Mesenchymal stem cell (in vitro differentiated cells and primary cell): ENCODE data around the gene TMEM51.

ENCODE experiments used
- DNase-seq: peaks from one replicate; pipeline ENCODE4 v3.0.0-alpha.2; 2013
- H2AFZ ChIP-seq: one replicate; pipeline ENCODE4 v1.6.1; 2013; ENCODE audit warnings: low read depth, mild to moderate bottlenecking, control low read depth, inconsistent platforms, low read length, moderate library complexity
- H2AK5ac ChIP-seq: 2 replicates; pipeline ENCODE4 v1.6.1; 2013; ENCODE audit warnings: low read length, moderate library complexity, mild to moderate bottlenecking, inconsistent platforms; ENCODE audit not compliant: severe bottlenecking
- H2BK120ac ChIP-seq: one replicate; pipeline ENCODE4 v1.6.1; 2013; ENCODE audit warnings: low read depth, mild to moderate bottlenecking, inconsistent platforms, low read length, moderate library complexity
- H2BK12ac ChIP-seq, 2 experiments: one replicate each; pipeline ENCODE4 v1.6.1; 2013; ENCODE audit warnings: inconsistent platforms in 2 of 2, low read length in 2 of 2, mild to moderate bottlenecking in 2 of 2, moderate library complexity in 2 of 2, control low read depth in 1 of 2
- H2BK15ac ChIP-seq: one replicate; pipeline ENCODE4 v1.6.1; 2013; ENCODE audit warnings: mild to moderate bottlenecking, low read depth, inconsistent platforms; ENCODE audit not compliant: poor library complexity, severe bottlenecking
- H2BK5ac ChIP-seq: 2 replicates; pipeline ENCODE4 v1.6.1; 2013; ENCODE audit warnings: low read depth, mild to moderate bottlenecking, low read length, control low read depth, inconsistent platforms; ENCODE audit not compliant: poor library complexity, severe bottlenecking
- H3K14ac ChIP-seq, 2 experiments: one replicate each; pipeline ENCODE4 v1.6.1; 2013; ENCODE audit warnings: inconsistent platforms in 2 of 2, low read length in 2 of 2, control low read depth in 1 of 2, mild to moderate bottlenecking in 1 of 2, moderate library complexity in 1 of 2
- H3K18ac ChIP-seq, 2 experiments: one replicate each; pipeline ENCODE4 v1.6.1; 2013; ENCODE audit warnings: inconsistent platforms in 2 of 2, low read length in 2 of 2, control low read depth in 1 of 2, low read depth in 1 of 2, mild to moderate bottlenecking in 1 of 2
- H3K23ac ChIP-seq, 2 experiments: one replicate each; pipeline ENCODE4 v1.6.1; 2013; ENCODE audit warnings: inconsistent platforms in 2 of 2, low read length in 2 of 2, mild to moderate bottlenecking in 2 of 2, moderate library complexity in 2 of 2, control low read depth in 1 of 2
- H3K27ac ChIP-seq: 2 replicates; pipeline ENCODE4 v1.5.1; 2013; ENCODE audit warnings: mild to moderate bottlenecking, moderate library complexity, low read length, control low read depth, inconsistent platforms; ENCODE audit not compliant: poor library complexity, severe bottlenecking
- H3K27me3 ChIP-seq, 2 experiments: 2 replicates each; pipeline versions ENCODE4 v1.6.1 to v1.7.0; 2013; ENCODE audit warnings: low read length in 2 of 2, mild to moderate bottlenecking in 2 of 2, moderate library complexity in 2 of 2, control low read depth in 1 of 2, inconsistent platforms in 1 of 2; ENCODE audit not compliant: control insufficient read depth in 1 of 2, insufficient read depth in 1 of 2
- H3K36me3 ChIP-seq, 2 experiments: 2 replicates each; pipeline versions ENCODE4 v1.6.1 to v1.7.0; 2013; ENCODE audit warnings: low read length in 2 of 2, control low read depth in 1 of 2, inconsistent platforms in 1 of 2, low read depth in 1 of 2, mild to moderate bottlenecking in 1 of 2; ENCODE audit not compliant: insufficient read depth in 2 of 2, control insufficient read depth in 1 of 2
- H3K4ac ChIP-seq, 2 experiments: one replicate each; pipeline ENCODE4 v1.6.1; 2013; ENCODE audit warnings: inconsistent platforms in 2 of 2, low read length in 2 of 2, mild to moderate bottlenecking in 2 of 2, moderate library complexity in 2 of 2, control low read depth in 1 of 2, low read depth in 1 of 2
- H3K4me1 ChIP-seq: 2 replicates; pipeline ENCODE4 v1.6.1; 2013; ENCODE audit warnings: low read depth, low read length, control low read depth; ENCODE audit not compliant: control insufficient read depth, insufficient read depth
- H3K4me2 ChIP-seq: 2 replicates; pipeline ENCODE4 v1.6.1; 2013; ENCODE audit warnings: low read length, mild to moderate bottlenecking, inconsistent platforms; ENCODE audit not compliant: poor library complexity, severe bottlenecking
- H3K4me3 ChIP-seq, 2 experiments: 2 replicates each; pipeline versions ENCODE4 v1.5.1 to v1.7.0; 2013; ENCODE audit warnings: low read length in 2 of 2, mild to moderate bottlenecking in 2 of 2, control low read depth in 1 of 2, low read depth in 1 of 2; ENCODE audit not compliant: insufficient read depth in 1 of 2
- H3K79me1 ChIP-seq: replicated peaks from 2 replicates; pipeline ENCODE4 v1.6.1; 2013; ENCODE audit warnings: mild to moderate bottlenecking, control low read depth, low read length, inconsistent platforms; ENCODE audit not compliant: poor library complexity, severe bottlenecking
- H3K9ac ChIP-seq: 2 replicates; pipeline ENCODE4 v1.7.0; 2013; ENCODE audit warnings: mild to moderate bottlenecking, low read length, moderate library complexity
- H3K9me3 ChIP-seq: 2 replicates; pipeline ENCODE4 v1.7.0; 2013; ENCODE audit warnings: mild to moderate bottlenecking, low read length; ENCODE audit not compliant: control insufficient read depth
- H4K8ac ChIP-seq: one replicate; pipeline ENCODE4 v1.6.1; 2013; ENCODE audit warnings: inconsistent platforms, mild to moderate bottlenecking, low read length, moderate library complexity
- H4K91ac ChIP-seq: one replicate; pipeline ENCODE4 v1.6.1; 2013; ENCODE audit warnings: mild to moderate bottlenecking, low read length, inconsistent platforms
- WGBS: methylation state at CpG from one replicate; pipeline ENCODE4 v1.1.7; 2013; ENCODE audit warnings: mixed read lengths; 5-methylcytosine and 5-hydroxymethylcytosine counted together

TMEM51 gene

DNA sequence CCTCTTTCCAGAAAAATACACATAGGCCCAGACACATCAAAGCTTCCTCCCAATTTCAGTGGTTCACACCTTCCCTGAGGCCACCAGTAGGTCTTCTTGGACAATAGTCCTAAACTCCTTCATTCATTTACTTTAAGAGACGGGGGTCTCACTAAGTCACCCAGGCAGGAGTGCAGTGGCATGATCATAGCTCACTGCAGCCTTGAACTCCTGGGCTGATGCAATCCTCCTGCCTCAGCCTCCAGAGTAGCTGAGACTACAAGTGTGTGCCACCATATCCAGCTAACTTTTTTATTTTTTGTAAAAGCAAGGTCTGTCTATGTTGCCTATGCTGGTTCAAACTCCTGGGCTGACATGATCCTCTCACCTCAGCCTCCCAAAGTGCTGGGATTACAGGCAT is 85.2 kb downstream of the TMEM51 start:
- H3K4me1 ChIP-seq = no peaks in the 10 kb centered on the region
- no peak overlapping the region for H3K4me2 ChIP-seq
- H3K14ac ChIP-seq = no peak overlapping the region
- H3K27ac ChIP-seq = no peak overlapping the region
- WGBS = 82% methylated on average over 1 of the region's 1 CpG
- no peaks in the 10 kb centered on the region for H3K9me3 ChIP-seq
- no peak overlapping the region for H3K9ac ChIP-seq
- no peak overlapping the region for H3K18ac ChIP-seq
- H2BK15ac ChIP-seq = no peak overlapping the region
- H3K4me3 ChIP-seq = no peak overlapping the region
- H2AFZ ChIP-seq = no peak overlapping the region
- H3K36me3 ChIP-seq = no peaks in the 10 kb centered on the region
- no peak overlapping the region for H4K8ac ChIP-seq
- no peak for DNase-seq
- H2BK120ac ChIP-seq = no peak overlapping the region
- H2AK5ac ChIP-seq = no peak overlapping the region
- H3K23ac ChIP-seq = no peak overlapping the region
- H2BK5ac ChIP-seq = no peak overlapping the region
- H3K79me1 ChIP-seq = no peaks in the 10 kb centered on the region
- H4K91ac ChIP-seq = no peak overlapping the region
- peaks cover 0 to 33% of the 10 kb centered on the region in 2 experiments for H3K27me3 ChIP-seq
- H3K4ac ChIP-seq = no peak overlapping the region
- no peak overlapping the region for H2BK12ac ChIP-seq

DNA sequence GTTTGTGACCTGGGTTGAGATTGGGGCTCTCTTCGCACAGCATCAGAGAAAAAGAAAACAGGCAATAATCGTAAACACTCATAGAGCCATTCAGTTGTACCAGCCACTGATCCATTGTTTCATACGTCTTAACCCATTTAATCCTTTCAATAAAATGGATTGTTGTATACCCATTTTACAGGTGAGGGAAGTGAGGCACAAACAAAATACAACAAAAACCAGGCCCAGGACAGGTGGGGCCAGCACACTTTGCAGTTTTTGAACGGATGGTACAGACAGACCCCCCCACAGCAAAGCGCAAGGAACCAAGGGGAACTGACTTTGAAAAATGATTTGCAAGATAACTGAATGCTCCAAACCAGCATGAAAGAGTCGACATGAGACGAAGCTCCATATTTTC is 89.2 kb downstream of the TMEM51 start:
- Histone ChIP-seq H3K4ac (no peak overlapping the region), H2BK120ac (no peak overlapping the region), H3K18ac (no peak overlapping the region), H3K4me3 (no peak overlapping the region), H3K79me1 (no peaks in the 10 kb centered on the region), H3K23ac (no peak overlapping the region), H2BK5ac (no peak overlapping the region), H3K9ac (no peak overlapping the region), H4K91ac (no peak overlapping the region), H3K27me3 (peaks cover 0 to 41% of the 10 kb centered on the region in 2 experiments), H2AK5ac (no peak overlapping the region), H3K14ac (no peak overlapping the region), H2BK15ac (no peak overlapping the region), H3K4me2 (no peak overlapping the region), H2AFZ (no peak overlapping the region), H4K8ac (no peak overlapping the region), H3K4me1 (peaks cover 9% of the 10 kb centered on the region), H3K27ac (no peak overlapping the region), H2BK12ac (no peak overlapping the region), H3K9me3 (no peaks in the 10 kb centered on the region), H3K36me3 (no peaks in the 10 kb centered on the region)
- no peak for DNase-seq
- WGBS = 95% methylated on average over 7 of the region's 7 CpGs

GRCh38 chr1:15243275-15244043 is 89.9 kb downstream of the TMEM51 start:
- Histone ChIP-seq H3K4ac (no peak overlapping the region), H4K91ac (no peak overlapping the region), H3K23ac (no peak overlapping the region), H3K4me2 (no peak overlapping the region), H2AK5ac (no peak overlapping the region), H3K9me3 (peaks cover 2% of the 10 kb centered on the region), H3K4me1 (peaks cover 9% of the 10 kb centered on the region), H3K36me3 (no peaks in the 10 kb centered on the region), H2AFZ (no peak overlapping the region), H3K79me1 (no peaks in the 10 kb centered on the region), H3K27me3 (peaks cover 0 to 48% of the 10 kb centered on the region in 2 experiments), H2BK5ac (no peak overlapping the region), H4K8ac (peak overlapping the region; percentile 3), H3K27ac (no peak overlapping the region), H2BK120ac (no peak overlapping the region), H3K9ac (no peak overlapping the region), H2BK12ac (no peak overlapping the region), H3K14ac (peak overlapping the region in 1 of 2 experiments; percentile 57), H2BK15ac (no peak overlapping the region), H3K4me3 (no peak overlapping the region), H3K18ac (peak overlapping the region; percentile 28 to 70)
- no peak for DNase-seq
- WGBS = 65% methylated on average over 10 of the region's 10 CpGs

- no peak overlapping the region for H4K91ac ChIP-seq
- H2AK5ac ChIP-seq = no peak overlapping the region
- H2BK120ac ChIP-seq = no peak overlapping the region
- no peak overlapping the region for H3K23ac ChIP-seq
- 94% methylated on average over 2 of the region's 5 CpGs for WGBS
- H3K36me3 ChIP-seq = no peaks in the 10 kb centered on the region
- no peak for DNase-seq
- H4K8ac ChIP-seq = no peak overlapping the region
- H3K4me1 ChIP-seq = peaks cover 9% of the 10 kb centered on the region
- peaks cover 3 to 62% of the 10 kb centered on the region in 2 experiments for H3K27me3 ChIP-seq
- H2AFZ ChIP-seq = no peak overlapping the region
- no peak overlapping the region for H3K4me3 ChIP-seq
- H2BK12ac ChIP-seq = no peak overlapping the region
- no peak overlapping the region for H3K14ac ChIP-seq
- H3K79me1 ChIP-seq = no peaks in the 10 kb centered on the region
- no peak overlapping the region for H2BK15ac ChIP-seq
- peak overlapping the region in 1 of 2 experiments; percentile 49 for H3K18ac ChIP-seq
- peaks cover 2% of the 10 kb centered on the region for H3K9me3 ChIP-seq
- no peak overlapping the region for H2BK5ac ChIP-seq
- no peak overlapping the region for H3K4ac ChIP-seq
- H3K27ac ChIP-seq = no peak overlapping the region
- no peak overlapping the region for H3K9ac ChIP-seq
- H3K4me2 ChIP-seq = no peak overlapping the region
These were observed 91.3 kb downstream of the TMEM51 start for GRCh38 chr1:15244813-15245212.
